GM12878 (cell line): ENCODE measurements around the gene TMEM256. TPM values are rescaled to one million over a fixed set of nuclear protein-coding genes. Genes with fewer than 3 reads are reported as not detected.
A peak's percentile ranks its signal among the peaks of the same experiment; 100 is the strongest.

Experiments used
- ATAC-seq: fragments of 200-7000 bp; cut with Tn5 transposase; 3 replicates; pipeline ENCODE4 v1.9.1; 2020; ENCODE audit warnings: mild to moderate bottlenecking, moderate library complexity
- BruUV-seq: library from RNA; stranded (reverse); fragments of 400-500 nt; replicated peaks from 2 replicates; lab custom pipeline; 2021; lab: Mats Ljungman, UMichigan
- CTCF ChIA-PET: fragments of 300-600 bp; sonication (Branson Sonifier 250); formaldehyde crosslinking; extraction: SDS; loops from one replicate; lab custom pipeline; 2021; ENCODE audit warnings: inconsistent platforms; lab: Yijun Ruan, JAX
- POLR2A ChIA-PET: fragments of 350-600 bp; formaldehyde crosslinking; extraction: SDS; loops from one replicate; lab custom pipeline; 2021; ENCODE audit warnings: inconsistent platforms; lab: Charles Lee
- RAD21 ChIA-PET: fragments of 300-600 bp; sonication (Branson Sonifier 250); formaldehyde crosslinking; loops from one replicate; lab custom pipeline; 2023; ENCODE audit warnings: antibody characterized with exemption; ENCODE audit not compliant: unreplicated experiment; lab: Charles Lee
- SMC1A ChIA-PET: fragments of 300-600 bp; sonication (Branson Sonifier 250); formaldehyde crosslinking; loops from one replicate; lab custom pipeline; 2023; ENCODE audit not compliant: unreplicated experiment, uncharacterized antibody; lab: Charles Lee
- DNase-seq: peaks from one replicate; pipeline ENCODE4 v3.0.0-alpha.2; 2011; ENCODE audit warnings: low read depth, low spot score
- FAIRE-seq: peaks from 3 replicates; lab custom pipeline; 2011; peaks lifted over from hg19 to GRCh38; lab: Jason Lieb, UNC
- H2AFZ ChIP-seq: 2 replicates; pipeline ENCODE4 v1.6.0; 2011; ENCODE audit warnings: low read depth, low read length, control low read depth; ENCODE audit not compliant: control insufficient read depth
- H3K27ac ChIP-seq: 2 replicates; pipeline ENCODE4 v1.5.1; 2011; ENCODE audit warnings: control low read depth; ENCODE audit not compliant: control insufficient read depth, insufficient read depth
- H3K27me3 ChIP-seq, 2 experiments: replicated peaks in 1 of 2; 2 replicates each; pipeline versions ENCODE4 v1.6.0 to v1.6.1; 2011; ENCODE audit warnings: low read length in 1 of 2; ENCODE audit not compliant: control insufficient read depth in 2 of 2, insufficient read depth in 2 of 2
- H3K36me3 ChIP-seq, 2 experiments: 2 replicates each; pipeline ENCODE4 v1.5.1; 2011; ENCODE audit warnings: low read length in 1 of 2; ENCODE audit not compliant: control insufficient read depth in 2 of 2, insufficient read depth in 2 of 2
- H3K4me1 ChIP-seq: 2 replicates; pipeline ENCODE4 v1.6.1; 2011; ENCODE audit warnings: mild to moderate bottlenecking, low read length, moderate library complexity, mixed read lengths; ENCODE audit not compliant: control insufficient read depth, insufficient read depth
- H3K4me2 ChIP-seq: 2 replicates; pipeline ENCODE4 v1.6.0; 2011; ENCODE audit warnings: control low read depth; ENCODE audit not compliant: control insufficient read depth, insufficient read depth
- H3K4me3 ChIP-seq: fragments of 200-600 bp; sonication (generic); 2 replicates; pipeline ENCODE4 v1.5.1; 2016
- H3K79me2 ChIP-seq: 2 replicates; pipeline ENCODE4 v1.6.0; 2011; ENCODE audit warnings: low read length; ENCODE audit not compliant: control insufficient read depth, insufficient read depth
- H3K9ac ChIP-seq: 2 replicates; pipeline ENCODE4 v1.8.0; 2011; ENCODE audit warnings: low read length, control low read depth, mixed read lengths; ENCODE audit not compliant: control insufficient read depth, insufficient read depth
- H3K9me3 ChIP-seq: replicated peaks from 3 replicates; pipeline ENCODE4 v1.5.1; 2011; ENCODE audit warnings: mild to moderate bottlenecking, low read length; ENCODE audit not compliant: control insufficient read depth, insufficient read depth
- H4K20me1 ChIP-seq: 2 replicates; pipeline ENCODE4 v1.6.0; 2011; ENCODE audit not compliant: control insufficient read depth, insufficient read depth
- BRCA1 ChIP-seq: IDR thresholded peaks from 2 replicates; pipeline ENCODE4 v1.6.1; 2011; ENCODE audit warnings: low read depth, low read length, improper control_type of control experiment
- CBFB ChIP-seq: IDR thresholded peaks from 2 replicates; pipeline ENCODE4 v1.6.1; 2016; ENCODE audit warnings: antibody characterized with exemption, low read depth
- CEBPB ChIP-seq, 2 experiments: fragments of 150-350 bp in 1 of 2; IDR thresholded peaks; 2 replicates each; pipeline ENCODE4 v1.6.1; 2012 to 2014; ENCODE audit warnings: low read depth in 2 of 2, low read length in 2 of 2, borderline replicate concordance in 1 of 2, inconsistent platforms in 1 of 2
- CREM ChIP-seq: IDR thresholded peaks from 2 replicates; pipeline ENCODE4 v1.6.1; 2014; ENCODE audit warnings: antibody characterized with exemption, low read depth
- HDAC6 ChIP-seq: fragments of 200-600 bp; sonication (generic); IDR thresholded peaks from one replicate; pipeline ENCODE4 v1.8.0; 2017; ENCODE audit warnings: antibody characterized with exemption; ENCODE audit not compliant: unreplicated experiment
- HDGF ChIP-seq: fragments of 450-650 bp; IDR thresholded peaks from 2 replicates; pipeline ENCODE4 v1.6.1; 2016; ENCODE audit warnings: antibody characterized with exemption
- NFXL1 ChIP-seq: fragments of 450-650 bp; IDR thresholded peaks from 2 replicates; pipeline ENCODE4 v1.6.1; 2017; ENCODE audit warnings: antibody characterized with exemption, mild to moderate bottlenecking, borderline replicate concordance
- PAX8 ChIP-seq: fragments of 450-650 bp; IDR thresholded peaks from 2 replicates; pipeline ENCODE4 v1.6.1; 2017; ENCODE audit warnings: mild to moderate bottlenecking, moderate library complexity
- SIN3A ChIP-seq: IDR thresholded peaks from 2 replicates; pipeline ENCODE4 v1.6.1; 2012; ENCODE audit warnings: low read depth, low read length, improper control_type of control experiment
- STAT3 ChIP-seq: IDR thresholded peaks from 2 replicates; pipeline ENCODE4 v1.6.1; 2011; ENCODE audit warnings: low read depth, low read length, improper control_type of control experiment
- TARDBP ChIP-seq: IDR thresholded peaks from 2 replicates; pipeline ENCODE4 v1.6.1; 2016; ENCODE audit warnings: borderline replicate concordance
- YBX1 ChIP-seq: fragments of 450-650 bp; IDR thresholded peaks from 2 replicates; pipeline ENCODE4 v1.6.1; 2016; ENCODE audit warnings: antibody characterized with exemption
- WGBS: methylation state at CpG from one replicate; pipeline ENCODE4 v1.1.6; 2016; ENCODE audit warnings: low lambda C conversion rate; ENCODE audit not compliant: insufficient replicate concordance, insufficient coverage; ENCODE audit errors: missing lambda C conversion rate; 5-methylcytosine and 5-hydroxymethylcytosine counted together
- in situ Hi-C: fragments of 300-500 bp; cut with MboI; formaldehyde crosslinking; loops from 9 replicates; pipeline ENCODE4 v1.14.3; 2018; ENCODE audit warnings: mixed read lengths
- intact Hi-C: fragments of 100-400 bp; cut with micrococcal nuclease; formaldehyde crosslinking; loops from one replicate; pipeline ENCODE4 v1.14.2; 2022; ENCODE audit not compliant: unreplicated experiment
- polyA plus RNA-seq, 11 experiments: library from polyadenylated mRNA; depleted of rRNA in 4 of 11; unstranded in 6 of 11; stranded (reverse) in 5 of 11; fragments of >200 nt; fragmentation: Nextera tagmentation in 4 of 11; fragmentation: Illumina TruSeq in 1 of 11; extraction: Ambion mirVana in 4 of 11; extraction: Trizol in 1 of 11; gene quantifications; 1 replicate in 1 of 11; 2 replicates in 10 of 11; pipeline versions ENCODE4 v1.2.1 to v1.2.3, GENCODE V29; 2011 to 2016; ENCODE audit warnings: inconsistent platforms in 2 of 11, missing spikeins in 2 of 11, low read depth in 1 of 11
- total RNA-seq, 4 experiments: library from RNA; depleted of rRNA in 3 of 4; stranded (reverse); fragments of >200 nt in 3 of 4; fragmentation: Illumina TruSeq in 1 of 4; extraction: Trizol in 1 of 4; gene quantifications; 2 replicates each; pipeline versions ENCODE4 v1.2.1 to v1.2.3, GENCODE V29; 2013 to 2021
- TF ChIP-seq, protein P1 (sequence below): fragments of 450-650 bp; IDR thresholded peaks from 2 replicates; pipeline ENCODE4 v1.6.1; 2017; ENCODE audit warnings: mild to moderate bottlenecking, moderate library complexity
- TF ChIP-seq, protein P2 (sequence below): fragments of 450-650 bp; IDR thresholded peaks from 2 replicates; pipeline ENCODE4 v1.6.1; 2017; ENCODE audit warnings: borderline replicate concordance
- TF ChIP-seq, protein P3 (sequence below): fragments of 150-350 bp; IDR thresholded peaks from 2 replicates; pipeline ENCODE4 v1.6.1; 2014; ENCODE audit warnings: mild to moderate bottlenecking, low read depth, low read length
- TF ChIP-seq, protein P4 (sequence below), 3 experiments: IDR thresholded peaks in 2 of 3; conservative IDR thresholded peaks in 1 of 3; 2 replicates each; pipeline ENCODE4 v1.5.1; 2011; ENCODE audit warnings: low read depth in 3 of 3, low read length in 3 of 3, mild to moderate bottlenecking in 3 of 3, control low read depth in 2 of 3, moderate library complexity in 2 of 3, inconsistent platforms in 1 of 3, mixed read lengths in 1 of 3; ENCODE audit not compliant: control insufficient read depth in 2 of 3, insufficient read depth in 1 of 3; ENCODE audit errors: extremely low read depth in 1 of 3

TMEM256 gene
- total and polyA plus RNA-seq, 10 of the 15 experiments (the other 5 are each of a cell fraction or from before 2014, with no cell fraction given) = 57.3 to 342 (median 95.7) TPM

DNA sequence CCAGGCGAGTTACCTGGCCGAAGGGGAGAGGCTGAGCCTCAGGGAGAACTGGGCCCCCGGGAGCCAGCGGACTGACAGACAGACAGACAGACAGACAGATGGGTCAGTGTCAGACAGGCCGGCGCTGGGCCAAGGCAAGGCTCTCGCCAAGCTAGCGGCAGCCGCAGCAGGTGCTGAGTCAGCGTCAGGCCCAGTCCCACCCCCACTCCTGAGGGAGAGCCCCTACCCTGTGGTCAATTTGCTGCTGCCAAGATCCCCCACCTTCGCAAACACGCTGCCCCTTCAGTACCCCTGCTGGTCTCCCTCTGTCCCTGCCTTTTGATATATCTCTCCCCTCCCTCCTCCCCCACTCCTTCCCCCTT is 36.9 kb upstream of the TMEM256 start:
- FAIRE-seq = peak; percentile 89
- no peak for TF ChIP-seq NFXL1
- peak; percentile 52; the same call in 1 of the 2 replicates for TF ChIP-seq CBFB
- TF ChIP-seq HDAC6 = no peak
- 0 out of 2 replicates have a peak, but pooled peaks have one; percentile 24 for TF ChIP-seq SIN3A
- TF ChIP-seq, protein P1, sequence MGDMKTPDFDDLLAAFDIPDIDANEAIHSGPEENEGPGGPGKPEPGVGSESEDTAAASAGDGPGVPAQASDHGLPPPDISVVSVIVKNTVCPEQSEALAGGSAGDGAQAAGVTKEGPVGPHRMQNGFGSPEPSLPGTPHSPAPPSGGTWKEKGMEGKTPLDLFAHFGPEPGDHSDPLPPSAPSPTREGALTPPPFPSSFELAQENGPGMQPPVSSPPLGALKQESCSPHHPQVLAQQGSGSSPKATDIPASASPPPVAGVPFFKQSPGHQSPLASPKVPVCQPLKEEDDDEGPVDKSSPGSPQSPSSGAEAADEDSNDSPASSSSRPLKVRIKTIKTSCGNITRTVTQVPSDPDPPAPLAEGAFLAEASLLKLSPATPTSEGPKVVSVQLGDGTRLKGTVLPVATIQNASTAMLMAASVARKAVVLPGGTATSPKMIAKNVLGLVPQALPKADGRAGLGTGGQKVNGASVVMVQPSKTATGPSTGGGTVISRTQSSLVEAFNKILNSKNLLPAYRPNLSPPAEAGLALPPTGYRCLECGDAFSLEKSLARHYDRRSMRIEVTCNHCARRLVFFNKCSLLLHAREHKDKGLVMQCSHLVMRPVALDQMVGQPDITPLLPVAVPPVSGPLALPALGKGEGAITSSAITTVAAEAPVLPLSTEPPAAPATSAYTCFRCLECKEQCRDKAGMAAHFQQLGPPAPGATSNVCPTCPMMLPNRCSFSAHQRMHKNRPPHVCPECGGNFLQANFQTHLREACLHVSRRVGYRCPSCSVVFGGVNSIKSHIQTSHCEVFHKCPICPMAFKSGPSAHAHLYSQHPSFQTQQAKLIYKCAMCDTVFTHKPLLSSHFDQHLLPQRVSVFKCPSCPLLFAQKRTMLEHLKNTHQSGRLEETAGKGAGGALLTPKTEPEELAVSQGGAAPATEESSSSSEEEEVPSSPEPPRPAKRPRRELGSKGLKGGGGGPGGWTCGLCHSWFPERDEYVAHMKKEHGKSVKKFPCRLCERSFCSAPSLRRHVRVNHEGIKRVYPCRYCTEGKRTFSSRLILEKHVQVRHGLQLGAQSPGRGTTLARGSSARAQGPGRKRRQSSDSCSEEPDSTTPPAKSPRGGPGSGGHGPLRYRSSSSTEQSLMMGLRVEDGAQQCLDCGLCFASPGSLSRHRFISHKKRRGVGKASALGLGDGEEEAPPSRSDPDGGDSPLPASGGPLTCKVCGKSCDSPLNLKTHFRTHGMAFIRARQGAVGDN = peak; percentile 55; the same call in 1 of the 2 replicates
- no peak for TF ChIP-seq STAT3
- TF ChIP-seq BRCA1 = no peak
- no peak for TF ChIP-seq CEBPB (IDR thresholded peaks at IDR 0.05; ENCODE audit: borderline replicate concordance in 1 of 2, low read depth in 2 of 2, low read length in 2 of 2)
- no peak for TF ChIP-seq YBX1
- no peak for TF ChIP-seq CREM
- TF ChIP-seq HDGF = 0 out of 2 replicates have a peak, but pooled peaks have one; percentile 44
- no peak for TF ChIP-seq PAX8
- TF ChIP-seq, protein P2, sequence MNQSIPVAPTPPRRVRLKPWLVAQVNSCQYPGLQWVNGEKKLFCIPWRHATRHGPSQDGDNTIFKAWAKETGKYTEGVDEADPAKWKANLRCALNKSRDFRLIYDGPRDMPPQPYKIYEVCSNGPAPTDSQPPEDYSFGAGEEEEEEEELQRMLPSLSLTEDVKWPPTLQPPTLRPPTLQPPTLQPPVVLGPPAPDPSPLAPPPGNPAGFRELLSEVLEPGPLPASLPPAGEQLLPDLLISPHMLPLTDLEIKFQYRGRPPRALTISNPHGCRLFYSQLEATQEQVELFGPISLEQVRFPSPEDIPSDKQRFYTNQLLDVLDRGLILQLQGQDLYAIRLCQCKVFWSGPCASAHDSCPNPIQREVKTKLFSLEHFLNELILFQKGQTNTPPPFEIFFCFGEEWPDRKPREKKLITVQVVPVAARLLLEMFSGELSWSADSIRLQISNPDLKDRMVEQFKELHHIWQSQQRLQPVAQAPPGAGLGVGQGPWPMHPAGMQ = no peak
- TF ChIP-seq TARDBP = no peak
- TF ChIP-seq, protein P3, sequence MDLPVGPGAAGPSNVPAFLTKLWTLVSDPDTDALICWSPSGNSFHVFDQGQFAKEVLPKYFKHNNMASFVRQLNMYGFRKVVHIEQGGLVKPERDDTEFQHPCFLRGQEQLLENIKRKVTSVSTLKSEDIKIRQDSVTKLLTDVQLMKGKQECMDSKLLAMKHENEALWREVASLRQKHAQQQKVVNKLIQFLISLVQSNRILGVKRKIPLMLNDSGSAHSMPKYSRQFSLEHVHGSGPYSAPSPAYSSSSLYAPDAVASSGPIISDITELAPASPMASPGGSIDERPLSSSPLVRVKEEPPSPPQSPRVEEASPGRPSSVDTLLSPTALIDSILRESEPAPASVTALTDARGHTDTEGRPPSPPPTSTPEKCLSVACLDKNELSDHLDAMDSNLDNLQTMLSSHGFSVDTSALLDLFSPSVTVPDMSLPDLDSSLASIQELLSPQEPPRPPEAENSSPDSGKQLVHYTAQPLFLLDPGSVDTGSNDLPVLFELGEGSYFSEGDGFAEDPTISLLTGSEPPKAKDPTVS = no peak
- TF ChIP-seq, protein P4, sequence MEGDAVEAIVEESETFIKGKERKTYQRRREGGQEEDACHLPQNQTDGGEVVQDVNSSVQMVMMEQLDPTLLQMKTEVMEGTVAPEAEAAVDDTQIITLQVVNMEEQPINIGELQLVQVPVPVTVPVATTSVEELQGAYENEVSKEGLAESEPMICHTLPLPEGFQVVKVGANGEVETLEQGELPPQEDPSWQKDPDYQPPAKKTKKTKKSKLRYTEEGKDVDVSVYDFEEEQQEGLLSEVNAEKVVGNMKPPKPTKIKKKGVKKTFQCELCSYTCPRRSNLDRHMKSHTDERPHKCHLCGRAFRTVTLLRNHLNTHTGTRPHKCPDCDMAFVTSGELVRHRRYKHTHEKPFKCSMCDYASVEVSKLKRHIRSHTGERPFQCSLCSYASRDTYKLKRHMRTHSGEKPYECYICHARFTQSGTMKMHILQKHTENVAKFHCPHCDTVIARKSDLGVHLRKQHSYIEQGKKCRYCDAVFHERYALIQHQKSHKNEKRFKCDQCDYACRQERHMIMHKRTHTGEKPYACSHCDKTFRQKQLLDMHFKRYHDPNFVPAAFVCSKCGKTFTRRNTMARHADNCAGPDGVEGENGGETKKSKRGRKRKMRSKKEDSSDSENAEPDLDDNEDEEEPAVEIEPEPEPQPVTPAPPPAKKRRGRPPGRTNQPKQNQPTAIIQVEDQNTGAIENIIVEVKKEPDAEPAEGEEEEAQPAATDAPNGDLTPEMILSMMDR (IDR thresholded peaks at IDR 0.05 in 2 of 3, conservative IDR thresholded peaks at IDR 0.05 in 1 of 3; ENCODE audit: control insufficient read depth in 2 of 3, extremely low read depth in 1 of 3, insufficient read depth in 1 of 3, low read depth in 3 of 3, low read length in 3 of 3) = peak in 2 of 3 experiments; percentile 13 to 14; a peak in 2 of 6 replicates

More for the DNA sequence above, 36.9 kb upstream of the TMEM256 start:
- H3K9me3 ChIP-seq = no peaks in the 10 kb centered on the region
- H3K4me2 ChIP-seq = peak overlapping the region; percentile 89
- peak overlapping the region; percentile 77 for H3K9ac ChIP-seq
- peaks cover 0 to 4% of the 10 kb centered on the region in 2 experiments; a peak in 3 of 4 replicates for H3K27me3 ChIP-seq
- peak; percentile 54 for ATAC-seq
- WGBS = 3% methylated on average over 12 of the region's 12 CpGs
- ChIA-PET CTCF (interaction anchor here (0.6 to 2.8 kb wide), 7 partner anchors 14 to 187 kb away, joined by 3 to 20 read pairs (median 3); partner anchors contain the start of genes NEURL4, SAT2 and SENP3), RAD21 (interaction anchor here (0.6 to 2.5 kb wide), 10 partner anchors 12 to 120 kb away, joined by 3 to 12 read pairs (median 4); partner anchors contain the start of genes SENP3, TMEM256 and ZBTB4), POLR2A (interaction anchor here (0.6 to 8.2 kb wide), 16 partner anchors 14 to 178 kb away, joined by 3 to 63 read pairs (median 4); partner anchors contain the start of genes POLR2A, SENP3, SLC35G6 and TMEM256), SMC1A (interaction anchor here (0.6 to 1.9 kb wide), 8 partner anchors 10 to 250 kb away, joined by 3 to 8 read pairs (median 4); partner anchors contain the start of genes SLC35G6 and ZBTB4)
- peak overlapping the region; percentile 97 for H3K4me3 ChIP-seq
- in situ Hi-C loops (no loop called here), intact Hi-C loops (no loop called here)
- BruUV-seq = no TSS peak
- peaks cover 34% of the 10 kb centered on the region for H3K4me1 ChIP-seq
- H3K36me3 ChIP-seq = no peaks in the 10 kb centered on the region
- H3K27ac ChIP-seq = no peak overlapping the region
- H2AFZ ChIP-seq = peak overlapping the region; percentile 82
- no peak for DNase-seq
- no peaks in the 10 kb centered on the region for H4K20me1 ChIP-seq
- peaks cover 6% of the 10 kb centered on the region for H3K79me2 ChIP-seq
